GM10248 (cell line): Measurements from ENCODE around the gene KLF13.

Experiments used
- CTCF ChIA-PET: fragments of 300-600 bp; sonication (Branson Sonifier 250); formaldehyde crosslinking; extraction: SDS; loops from one replicate; lab custom pipeline; 2021; ENCODE audit warnings: antibody characterized with exemption; lab: Yijun Ruan, JAX
- POLR2A ChIA-PET: fragments of 350-650 bp; sonication (Branson Sonifier 250); formaldehyde crosslinking; extraction: SDS; loops from one replicate; lab custom pipeline; 2020; ENCODE audit warnings: antibody characterized with exemption; lab: Yijun Ruan, JAX
- DNase-seq: peaks from one replicate; pipeline ENCODE4 v3.0.0; 2012; ENCODE audit errors: extremely low spot score
- CTCF ChIP-seq: IDR thresholded peaks from 2 replicates; pipeline ENCODE4 v1.5.1; 2012; ENCODE audit warnings: mild to moderate bottlenecking, low read depth; ENCODE audit errors: extremely low read depth, missing control alignments, control extremely low read depth

Gene KLF13

GRCh38 chr15:31342381-31342780 lies 15.7 kb downstream of the KLF13 start:
- no peak for TF ChIP-seq CTCF
- no peak for DNase-seq
- CTCF ChIA-PET, result interaction anchor here (1.1 to 2.0 kb wide), 4 partner anchors 10 to 213 kb away, joined by 3 to 6 read pairs (median 4); no protein-coding TSS in a partner anchor
- POLR2A ChIA-PET, result interaction anchor here (0.6 kb wide), 2 partner anchors 14 to 30 kb away, joined by 3 to 6 read pairs; no protein-coding TSS in a partner anchor

DNA sequence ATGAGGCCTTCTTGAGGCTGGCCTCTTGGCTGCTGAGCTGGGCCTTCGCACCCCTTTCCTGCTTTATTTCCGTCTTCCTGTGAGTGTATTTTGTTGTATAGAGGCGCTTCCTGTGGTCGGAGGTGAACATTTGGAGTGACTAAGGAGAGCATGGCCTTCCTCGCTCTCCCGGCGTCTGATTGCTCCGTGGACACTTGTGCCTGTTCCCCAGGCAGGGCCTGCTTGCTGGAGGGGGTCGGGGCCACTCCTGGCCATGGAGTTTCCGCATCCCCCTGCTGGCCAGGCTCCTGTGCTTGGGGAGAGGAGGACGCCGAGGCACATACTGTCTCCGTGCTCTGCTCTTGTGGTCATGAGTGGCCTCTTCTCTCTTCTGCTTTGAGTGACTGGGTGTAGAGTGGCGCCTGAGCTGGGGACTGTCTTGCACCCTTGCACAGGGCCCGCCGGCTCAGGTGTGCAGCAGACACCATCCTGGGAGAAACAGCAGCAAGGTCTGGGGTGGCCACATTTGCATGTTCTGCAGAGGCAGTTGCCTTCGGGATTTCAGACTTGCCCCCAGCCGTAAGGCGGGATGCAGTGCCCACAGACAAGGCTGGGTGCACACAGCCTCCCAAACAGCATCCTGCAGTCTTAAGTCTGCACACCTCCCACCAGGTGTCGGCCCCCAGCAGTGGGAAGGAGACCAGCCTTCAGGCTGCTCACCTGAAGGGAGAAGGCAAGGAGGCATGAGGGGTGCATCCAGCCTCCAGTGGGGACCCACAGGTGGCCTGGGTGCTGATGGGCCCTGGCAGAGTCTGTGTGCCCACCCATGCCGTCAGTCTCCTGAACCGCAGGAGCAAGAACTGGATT lies 16.4 kb downstream of the KLF13 start:
- no peak for TF ChIP-seq CTCF
- ChIA-PET POLR2A (no interaction called here), CTCF (interaction anchor here (1.0 to 7.0 kb wide), 6 partner anchors 11 to 214 kb away, joined by 3 to 37 read pairs (median 3); no protein-coding TSS in a partner anchor)
- no peak for DNase-seq

DNA sequence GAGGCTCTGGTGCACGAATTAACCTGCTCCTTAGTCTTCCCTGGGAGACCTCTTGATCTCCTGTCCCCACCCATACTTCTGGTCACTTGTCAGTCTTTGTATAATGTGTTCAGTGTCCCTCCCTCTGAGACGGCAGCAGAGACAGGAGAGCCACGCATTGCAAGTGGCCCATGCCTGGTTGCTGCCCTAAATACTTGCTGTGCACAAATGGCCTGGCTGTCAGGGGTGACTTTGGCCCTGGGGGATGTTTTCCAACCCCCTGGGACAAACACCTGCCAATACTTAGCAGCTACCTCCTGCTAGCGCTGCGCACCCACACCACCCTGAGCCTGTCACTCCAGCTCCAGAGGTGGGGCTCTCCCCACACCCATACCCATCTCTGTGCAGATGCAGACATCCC lies 17.2 kb downstream of the KLF13 start:
- DNase-seq, result no peak
- ChIA-PET CTCF (interaction anchor here (1.0 to 7.0 kb wide), 3 partner anchors 11 to 40 kb away, joined by 3 to 37 read pairs (median 3); no protein-coding TSS in a partner anchor), POLR2A (no interaction called here)

GRCh38 chr15:31344266-31344665 lies 17.6 kb downstream of the KLF13 start:
- DNase-seq, result no peak
- TF ChIP-seq CTCF, result no peak
- ChIA-PET CTCF (interaction anchor here (0.7 to 7.0 kb wide), 2 partner anchors 16 to 130 kb away, joined by 3 to 37 read pairs; no protein-coding TSS in a partner anchor), POLR2A (no interaction called here)

More for the DNA sequence above, 17.2 kb downstream of the KLF13 start:
- no peak for TF ChIP-seq CTCF

GRCh38 chr15:31344823-31345605 lies 18.4 kb downstream of the KLF13 start:
- POLR2A ChIA-PET, result no interaction called here
- CTCF ChIA-PET, result interaction anchor here (0.7 to 7.0 kb wide), 6 partner anchors 15 to 154 kb away, joined by 3 to 37 read pairs (median 4); no protein-coding TSS in a partner anchor
- no peak for TF ChIP-seq CTCF
- peak; percentile 63 for DNase-seq
